IPS-15b (cell line): ENCODE results near the gene TCEA3.

Source experiments
- H3K27me3 ChIP-seq: one replicate; pipeline ENCODE4 v1.6.1; 2013; ENCODE audit warnings: low read length; ENCODE audit not compliant: control insufficient read depth, insufficient read depth
- H3K36me3 ChIP-seq: one replicate; pipeline ENCODE4 v1.6.1; 2013; ENCODE audit warnings: low read length; ENCODE audit not compliant: control insufficient read depth, insufficient read depth
- H3K4me1 ChIP-seq: one replicate; pipeline ENCODE4 v1.6.1; 2013; ENCODE audit warnings: mild to moderate bottlenecking, low read length; ENCODE audit not compliant: control insufficient read depth, insufficient read depth
- H3K4me3 ChIP-seq: one replicate; pipeline ENCODE4 v1.5.1; 2013; ENCODE audit warnings: low read depth, low read length
- H3K9ac ChIP-seq: one replicate; pipeline ENCODE4 v1.6.1; 2013; ENCODE audit warnings: low read depth, mild to moderate bottlenecking, low read length
- H3K9me3 ChIP-seq: one replicate; pipeline ENCODE4 v1.6.1; 2013; ENCODE audit warnings: mild to moderate bottlenecking, low read length; ENCODE audit not compliant: control insufficient read depth, insufficient read depth

TCEA3 gene

DNA sequence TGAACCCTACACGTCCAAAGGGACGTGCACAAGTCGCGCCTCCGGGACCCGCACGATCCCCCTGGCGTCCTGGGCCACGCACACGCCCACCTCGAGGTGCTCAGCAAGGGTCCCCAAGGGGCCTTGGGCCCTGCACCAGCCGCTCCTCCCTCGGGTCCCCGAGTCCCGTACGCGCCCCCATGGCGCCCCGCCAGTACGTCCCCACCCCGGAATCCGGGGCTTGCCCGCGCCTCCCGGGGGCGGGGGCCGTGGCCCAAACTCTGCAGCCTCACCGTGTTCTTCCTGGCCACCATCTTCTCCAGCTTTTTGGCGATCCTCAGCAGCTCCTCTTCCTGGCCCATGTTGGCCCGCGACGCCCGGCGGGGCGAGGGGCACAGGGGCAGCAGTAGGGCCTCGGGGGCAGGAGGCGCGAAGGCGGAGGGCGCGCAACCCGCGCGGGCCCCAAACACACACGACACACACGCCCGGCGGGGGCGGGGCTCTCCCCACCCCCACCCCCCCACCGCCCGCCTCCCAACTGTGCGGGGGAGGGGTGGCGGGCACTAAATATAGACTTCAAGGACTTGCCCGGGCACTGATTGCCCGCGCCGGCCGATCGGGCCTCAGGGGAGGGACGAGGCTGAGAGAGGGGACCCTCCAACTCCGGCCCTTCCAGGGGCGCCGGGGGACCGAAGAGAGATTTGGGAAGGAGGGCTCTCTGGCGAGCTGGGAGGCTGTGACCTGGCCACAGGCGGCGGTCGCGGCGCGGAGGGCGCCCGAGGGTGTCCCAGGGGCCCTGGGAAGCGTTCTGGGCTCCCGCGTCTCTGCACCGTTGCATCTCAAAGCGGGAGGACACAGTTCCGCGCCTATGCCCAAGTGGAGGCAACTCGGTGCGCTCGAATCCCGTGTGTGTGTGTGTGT, at the start of gene TCEA3:
Gene TCEA3 (minus strand): TSS at position 456 of the 900 bp plus-strand sequence. CDS start 115 bp downstream, at position 341.
- Histone ChIP-seq H3K9me3 (no peaks in the 10 kb centered on the region), H3K27me3 (peaks cover 88% of the 10 kb centered on the region), H3K36me3 (no peaks in the 10 kb centered on the region), H3K4me1 (peaks cover 5% of the 10 kb centered on the region), H3K9ac (no peak within 1 kb of the TSS), H3K4me3 (peak within 1 kb of the TSS; percentile 46)

DNA sequence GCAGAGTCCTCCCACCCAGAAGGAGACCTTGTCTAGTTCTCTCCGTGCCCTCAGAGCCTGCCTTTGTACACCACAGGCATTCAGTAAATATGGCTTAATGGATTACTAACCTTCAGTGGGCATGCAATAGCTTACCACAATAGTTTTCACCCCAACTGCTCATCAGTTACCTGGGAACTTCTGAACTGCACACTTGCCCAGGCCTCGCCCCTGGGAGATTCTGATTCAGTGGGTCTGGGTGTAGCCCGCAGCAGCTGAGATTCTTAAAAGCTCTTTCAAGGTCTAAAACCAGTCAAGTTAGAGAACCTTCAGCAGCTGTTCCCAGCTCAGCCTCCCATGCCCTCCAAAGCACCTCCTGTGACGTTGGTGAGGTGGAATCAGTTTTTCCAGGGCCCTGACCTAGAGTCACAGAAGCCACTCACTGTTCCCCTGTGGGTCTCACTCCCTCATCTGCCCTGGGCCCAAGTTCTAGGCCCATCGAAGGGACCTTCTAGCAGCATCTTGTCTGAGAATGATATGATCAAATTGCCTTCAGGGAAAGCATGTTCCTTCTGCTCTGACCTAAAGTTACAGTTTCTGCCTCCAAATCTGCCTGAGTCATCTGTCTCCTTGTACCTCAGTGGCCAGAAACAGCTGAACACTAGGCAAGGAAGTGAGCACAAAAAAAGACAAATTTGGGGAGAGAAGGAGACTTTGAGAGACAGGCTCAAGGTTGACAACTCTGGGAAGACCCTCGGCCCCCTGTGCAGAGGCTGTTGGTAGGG, 48.7 kb upstream of the TCEA3 start:
- Histone ChIP-seq H3K4me3 (no peak overlapping the region), H3K9me3 (no peaks in the 10 kb centered on the region), H3K27me3 (no peaks in the 10 kb centered on the region), H3K4me1 (no peaks in the 10 kb centered on the region), H3K9ac (no peak overlapping the region), H3K36me3 (no peaks in the 10 kb centered on the region)

DNA sequence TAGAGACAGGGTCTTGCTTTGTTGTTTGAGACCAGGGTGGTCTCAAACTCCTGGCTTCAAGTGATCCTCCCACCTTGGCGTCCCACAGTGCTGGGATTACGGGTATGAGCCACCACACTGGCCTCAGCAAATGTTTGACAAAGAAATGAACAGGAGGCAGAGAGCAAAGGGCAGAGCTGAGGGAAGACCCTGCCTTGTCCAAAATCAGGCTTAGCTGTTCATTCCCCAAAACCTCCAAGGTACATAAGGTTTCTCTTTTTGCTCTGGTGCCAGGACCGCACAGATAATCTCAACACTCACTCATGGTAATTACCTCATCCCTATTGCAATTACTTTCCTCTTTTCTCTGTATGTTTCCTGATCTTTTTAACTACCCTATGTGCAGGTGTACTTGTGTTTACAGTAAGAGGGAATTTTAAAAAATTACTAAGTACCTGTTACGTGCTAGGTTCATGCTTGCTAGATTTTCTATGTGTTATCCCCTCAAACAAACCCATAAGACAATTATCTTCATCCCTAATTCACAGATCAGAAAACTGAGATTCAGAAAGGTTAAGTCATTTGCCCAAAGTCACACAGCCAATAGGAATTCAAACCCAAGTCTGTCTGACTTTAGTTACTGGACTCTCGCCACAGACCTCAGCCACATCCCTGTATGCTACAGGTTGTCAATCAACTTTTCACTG, 47.9 kb upstream of the TCEA3 start:
- Histone ChIP-seq H3K9ac (no peak overlapping the region), H3K27me3 (no peaks in the 10 kb centered on the region), H3K4me1 (no peaks in the 10 kb centered on the region), H3K9me3 (no peaks in the 10 kb centered on the region), H3K4me3 (no peak overlapping the region), H3K36me3 (no peaks in the 10 kb centered on the region)

DNA sequence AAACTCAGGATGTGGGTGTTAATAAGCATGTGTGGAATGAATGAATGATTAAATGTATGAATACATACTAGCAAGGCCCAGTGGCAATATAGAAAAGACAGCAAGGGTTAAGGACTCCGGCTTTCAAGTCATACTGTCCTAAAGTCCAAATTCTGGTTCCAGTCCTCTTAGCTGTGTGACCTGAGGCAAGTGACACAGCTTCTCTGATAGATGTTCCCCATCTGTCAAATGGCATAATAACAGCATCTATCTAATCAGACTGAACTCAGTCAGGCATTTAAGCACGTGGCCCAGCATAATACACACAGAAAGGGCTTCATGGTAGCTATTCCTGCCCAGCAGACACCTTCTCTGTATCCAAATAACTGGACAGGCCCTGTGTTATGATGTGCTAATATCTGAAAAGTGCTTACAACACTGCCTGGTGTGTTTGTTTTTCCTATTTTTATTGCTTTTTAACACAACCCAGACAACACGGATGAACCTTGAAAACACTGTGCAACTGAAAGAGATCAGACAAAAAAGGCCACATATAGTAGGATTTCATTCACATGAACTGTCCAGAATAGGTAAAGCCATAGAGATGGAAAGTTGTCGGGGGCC, 47.0 kb upstream of the TCEA3 start:
- H3K27me3 ChIP-seq: no peaks in the 10 kb centered on the region
- no peaks in the 10 kb centered on the region for H3K4me1 ChIP-seq
- no peaks in the 10 kb centered on the region for H3K9me3 ChIP-seq
- no peaks in the 10 kb centered on the region for H3K36me3 ChIP-seq
- no peak overlapping the region for H3K4me3 ChIP-seq
- no peak overlapping the region for H3K9ac ChIP-seq

DNA sequence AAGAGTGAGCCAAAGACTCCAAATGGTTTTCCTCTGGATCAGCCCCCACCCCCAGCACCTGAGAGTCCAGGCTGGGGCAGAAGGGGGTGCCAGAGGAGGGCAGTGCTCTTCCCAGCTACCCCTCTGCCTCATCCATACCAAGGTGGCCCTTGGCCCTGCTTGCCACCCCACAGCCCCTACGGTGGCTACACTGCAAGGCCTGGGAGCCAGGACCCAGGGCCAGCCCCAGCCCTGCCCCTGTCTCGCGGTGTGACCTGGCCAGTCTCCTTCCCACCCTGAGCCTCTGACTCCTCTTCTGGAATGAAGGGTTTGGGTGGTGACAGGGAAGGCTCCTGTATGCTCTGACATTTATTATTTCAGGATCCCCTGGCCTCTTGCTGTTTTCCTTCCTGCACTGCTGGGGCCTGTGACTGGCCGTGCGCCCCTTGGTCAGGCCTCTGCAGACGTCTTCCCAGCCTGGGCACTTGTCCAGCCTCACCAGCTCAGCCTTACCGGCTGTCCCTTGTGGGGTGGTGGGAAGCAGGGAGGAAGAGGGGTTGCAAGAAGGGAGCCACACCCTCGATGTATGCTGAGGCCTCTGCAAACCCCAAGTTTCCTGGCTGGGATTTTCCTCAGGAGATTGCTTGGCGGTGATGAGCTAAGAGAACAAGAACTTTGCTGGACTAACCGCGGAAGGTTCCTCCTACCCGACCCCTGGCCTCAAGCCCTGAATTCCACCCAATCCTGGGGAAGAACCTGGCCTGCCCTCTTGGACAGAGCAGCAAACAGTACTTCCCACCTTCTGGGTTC, 45.9 kb upstream of the TCEA3 start:
- Histone ChIP-seq H3K36me3 (no peaks in the 10 kb centered on the region), H3K9me3 (no peaks in the 10 kb centered on the region), H3K27me3 (no peaks in the 10 kb centered on the region), H3K4me3 (no peak overlapping the region), H3K9ac (no peak overlapping the region), H3K4me1 (no peaks in the 10 kb centered on the region)

DNA sequence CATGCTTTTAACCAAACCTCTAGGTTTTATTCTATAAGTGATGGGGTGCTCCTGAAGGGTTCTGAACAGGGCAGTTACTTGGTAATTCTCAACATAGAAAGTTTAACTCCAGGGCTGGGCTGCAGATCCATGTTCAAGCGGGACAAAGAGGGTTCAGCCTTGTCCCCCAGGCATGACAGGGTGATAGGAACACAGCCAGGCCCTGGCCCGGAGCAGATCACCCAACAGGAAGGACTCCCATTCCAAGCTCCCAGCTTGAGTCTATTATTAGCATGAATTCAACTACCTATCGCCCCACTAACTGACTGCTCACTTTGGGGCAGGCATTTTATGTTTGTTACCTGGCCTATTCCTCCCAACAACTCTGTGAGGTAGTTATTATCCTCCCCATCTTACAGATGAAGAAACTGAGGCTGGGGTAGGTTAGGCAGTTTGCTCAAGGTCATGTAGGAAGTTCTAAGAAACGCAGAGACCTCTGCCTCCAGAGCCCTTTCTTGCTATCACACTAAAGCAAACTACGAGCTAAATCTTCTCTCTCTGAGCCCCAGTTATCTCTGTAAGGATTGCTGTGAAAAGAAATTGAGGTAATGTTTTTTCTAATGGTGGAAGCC, 44.9 kb upstream of the TCEA3 start:
- H3K4me3 ChIP-seq: no peak overlapping the region
- no peaks in the 10 kb centered on the region for H3K36me3 ChIP-seq
- H3K4me1 ChIP-seq: no peaks in the 10 kb centered on the region
- H3K9ac ChIP-seq: no peak overlapping the region
- no peaks in the 10 kb centered on the region for H3K27me3 ChIP-seq
- H3K9me3 ChIP-seq: no peaks in the 10 kb centered on the region

DNA sequence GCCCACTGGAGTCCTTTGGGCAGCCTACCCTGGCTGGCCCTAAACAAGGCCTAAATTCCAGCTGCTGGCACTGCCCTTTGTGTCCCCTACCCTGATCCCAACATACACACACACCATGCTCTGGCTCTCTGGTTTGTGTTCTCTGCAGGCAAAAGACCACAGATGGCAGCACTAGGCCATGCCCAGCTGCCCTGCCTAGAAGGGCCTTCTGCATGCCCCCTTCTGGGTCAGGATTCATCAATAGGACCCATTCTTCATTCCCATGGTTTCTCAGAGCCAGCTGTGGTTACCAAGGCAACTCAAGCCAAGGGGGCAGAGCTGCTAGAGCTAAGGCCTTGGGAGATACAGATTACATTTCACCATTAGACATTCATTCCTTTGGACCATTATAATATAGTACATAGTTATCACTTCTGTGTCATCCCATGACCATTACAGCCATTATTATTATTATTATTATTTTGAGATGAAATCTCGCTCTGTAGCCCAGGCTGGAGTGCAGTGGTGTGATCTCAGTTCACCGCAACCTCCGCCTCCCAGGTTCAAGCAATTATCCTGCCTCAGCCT, 42.0 kb upstream of the TCEA3 start:
- no peaks in the 10 kb centered on the region for H3K4me1 ChIP-seq
- H3K9ac ChIP-seq: no peak overlapping the region
- H3K27me3 ChIP-seq: no peaks in the 10 kb centered on the region
- H3K36me3 ChIP-seq: no peaks in the 10 kb centered on the region
- no peaks in the 10 kb centered on the region for H3K9me3 ChIP-seq
- no peak overlapping the region for H3K4me3 ChIP-seq

DNA sequence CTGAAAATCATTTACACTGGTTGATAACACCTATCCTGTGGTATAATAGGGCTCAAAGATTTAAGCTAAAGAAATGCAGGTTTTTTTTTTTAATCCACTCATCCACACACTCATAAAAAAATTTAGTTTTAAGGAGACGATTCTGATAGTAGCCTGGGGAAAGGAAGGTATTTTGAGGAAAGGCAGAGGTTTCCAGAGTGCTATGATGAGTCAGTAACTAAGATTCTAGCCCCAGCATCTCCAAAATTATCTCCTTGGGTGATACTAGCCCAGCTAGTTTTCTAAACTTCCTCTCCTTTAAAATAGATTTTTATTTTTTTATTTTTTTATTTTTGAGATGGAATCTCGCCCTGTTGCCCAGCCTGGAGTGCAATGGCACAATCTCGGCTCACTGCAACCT, 38.7 kb upstream of the TCEA3 start:
- Histone ChIP-seq H3K9ac (no peak overlapping the region), H3K4me1 (no peaks in the 10 kb centered on the region), H3K9me3 (no peaks in the 10 kb centered on the region)

DNA sequence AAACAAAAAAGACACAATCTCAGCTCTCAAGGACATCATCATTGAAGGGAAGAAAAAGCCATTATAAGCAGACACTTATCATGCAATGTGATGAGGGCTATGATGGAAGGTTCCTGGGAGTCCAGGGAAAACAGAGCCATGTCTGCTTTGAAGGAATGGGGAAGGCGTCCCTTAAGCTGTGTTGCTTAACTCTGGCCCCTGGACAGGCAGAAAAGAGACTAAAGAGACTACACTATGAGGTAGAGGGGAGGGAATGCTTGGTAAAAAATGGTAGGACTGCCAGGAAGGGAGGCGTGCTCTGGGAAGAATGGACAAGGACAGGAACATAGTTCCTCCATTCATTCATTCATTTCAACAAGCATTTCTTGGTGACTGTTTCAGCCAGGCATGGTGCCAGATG, 38.2 kb upstream of the TCEA3 start:
- H3K36me3 ChIP-seq: no peaks in the 10 kb centered on the region
- H3K27me3 ChIP-seq: no peaks in the 10 kb centered on the region
- no peaks in the 10 kb centered on the region for H3K9me3 ChIP-seq
- no peaks in the 10 kb centered on the region for H3K4me1 ChIP-seq
- no peak overlapping the region for H3K4me3 ChIP-seq
- H3K9ac ChIP-seq: no peak overlapping the region

More for the DNA sequence above, 38.7 kb upstream of the TCEA3 start:
- H3K36me3 ChIP-seq: no peaks in the 10 kb centered on the region
- H3K4me3 ChIP-seq: no peak overlapping the region
- H3K27me3 ChIP-seq: no peaks in the 10 kb centered on the region

DNA sequence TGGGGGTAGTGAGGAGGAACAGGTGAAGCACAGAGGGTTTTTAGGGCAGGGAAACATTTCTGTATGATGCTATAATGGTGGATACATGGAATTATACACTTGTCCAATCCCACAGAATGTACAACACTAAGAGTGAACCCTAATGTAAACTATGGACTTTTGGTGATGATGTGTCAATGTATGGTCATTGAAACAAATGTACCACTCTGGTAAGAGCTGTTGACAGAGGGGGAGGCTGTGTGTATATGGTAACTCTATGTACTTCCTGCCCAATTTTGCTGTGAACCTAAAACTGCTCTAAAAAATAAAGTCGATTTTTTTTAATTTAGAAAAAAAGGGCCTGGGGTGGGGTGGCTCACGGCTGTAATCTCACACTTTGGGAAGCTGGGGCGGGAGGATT, 36.5 kb upstream of the TCEA3 start:
- Histone ChIP-seq H3K9ac (no peak overlapping the region), H3K4me1 (no peaks in the 10 kb centered on the region), H3K27me3 (no peaks in the 10 kb centered on the region), H3K36me3 (no peaks in the 10 kb centered on the region), H3K9me3 (no peaks in the 10 kb centered on the region), H3K4me3 (no peak overlapping the region)
